Kidney (tissue), 14 donors: ENCODE data around the gene UTS2R. TPM values are rescaled to one million over a fixed set of nuclear protein-coding genes. Genes with fewer than 3 reads are reported as not detected.

Experiments used
- DNase-seq, 5 donors: peaks; one replicate each; pipeline ENCODE4 v3.0.0-alpha.2; 2013 to 2020
- FAIRE-seq: peaks from 2 replicates; lab custom pipeline; 2012; peaks lifted over from hg19 to GRCh38; lab: Jason Lieb, UNC
- H3K27ac ChIP-seq, 2 donors: one replicate each; pipeline ENCODE4 v1.7.0; 2013; ENCODE audit warnings: low read depth in 2 of 2, low read length in 2 of 2, inconsistent platforms in 1 of 2
- H3K27me3 ChIP-seq: one replicate; pipeline ENCODE4 v1.7.1; 2013; ENCODE audit warnings: low read length, inconsistent platforms; ENCODE audit not compliant: control insufficient read depth, insufficient read depth
- H3K36me3 ChIP-seq, 3 donors: one replicate each; pipeline versions ENCODE4 v1.7.0 to v1.7.1; 2013; ENCODE audit warnings: low read length in 3 of 3, control low read depth in 1 of 3, inconsistent platforms in 1 of 3; ENCODE audit not compliant: insufficient read depth in 3 of 3, control insufficient read depth in 2 of 3
- H3K4me1 ChIP-seq, 3 donors: one replicate each; pipeline versions ENCODE4 v1.7.0 to v1.7.1; 2013; ENCODE audit warnings: low read length in 3 of 3, inconsistent platforms in 1 of 3, low read depth in 1 of 3; ENCODE audit not compliant: control insufficient read depth in 2 of 3, insufficient read depth in 2 of 3
- H3K4me3 ChIP-seq, 3 donors: one replicate each; pipeline versions ENCODE4 v1.7.0 to v1.8.1; 2013; ENCODE audit warnings: low read length in 3 of 3, control low read depth in 1 of 3, inconsistent platforms in 1 of 3
- H3K9ac ChIP-seq, 3 donors: one replicate each; pipeline versions ENCODE4 v1.7.0 to v1.7.1; 2013; ENCODE audit warnings: low read length in 3 of 3, control low read depth in 1 of 3, inconsistent platforms in 1 of 3
- H3K9me3 ChIP-seq, 3 donors: one replicate each; pipeline versions ENCODE4 v1.7.0 to v1.7.1; 2013; ENCODE audit warnings: low read length in 3 of 3, control low read depth in 1 of 3, inconsistent platforms in 1 of 3; ENCODE audit not compliant: control insufficient read depth in 2 of 3, insufficient read depth in 1 of 3
- intact Hi-C: fragments of 100-400 bp; cut with DNase I; formaldehyde crosslinking; loops from one replicate; pipeline ENCODE4 v1.11.1; 2022
- polyA plus RNA-seq: library from polyadenylated mRNA; stranded (reverse); fragments of 350-450 nt; fragmentation: Illumina TruSeq; extraction: RNeasy Lipid Tissue Mini Kit (QIAGEN cat#74804); gene quantifications from one replicate; pipeline ENCODE4 v1.2.3, GENCODE V29; 2014; ENCODE audit warnings: low read depth, low replicate concordance; ENCODE audit not compliant: insufficient read depth
- total RNA-seq: library from RNA; stranded (reverse); fragmentation: NEBNext Ultra II Directional; extraction: Animal tissue kit (Norgen Biotek cat#: 25700); gene quantifications from one replicate; pipeline ENCODE4 v1.2.1, GENCODE V29; 2021
- TF ChIP-seq, protein P1 (sequence below): IDR thresholded peaks from 3 replicates; pipeline ENCODE4 v1.5.1; 2012; ENCODE audit warnings: mild to moderate bottlenecking, moderate library complexity, borderline replicate concordance; ENCODE audit not compliant: insufficient read depth; ENCODE audit errors: extremely low read depth
- donor health status: control.
- donor health status: control.
- donor health status: control.
- donor health status: control.
- donor health status: control.
- donor health status: DM: yes; HTN: yes; CAD: no.
- donor health status: Normal renal cell carcinoma (clear cell type).

UTS2R gene
- total and polyA plus RNA-seq, 2 donors from 2014 or later, result not detected

DNA sequence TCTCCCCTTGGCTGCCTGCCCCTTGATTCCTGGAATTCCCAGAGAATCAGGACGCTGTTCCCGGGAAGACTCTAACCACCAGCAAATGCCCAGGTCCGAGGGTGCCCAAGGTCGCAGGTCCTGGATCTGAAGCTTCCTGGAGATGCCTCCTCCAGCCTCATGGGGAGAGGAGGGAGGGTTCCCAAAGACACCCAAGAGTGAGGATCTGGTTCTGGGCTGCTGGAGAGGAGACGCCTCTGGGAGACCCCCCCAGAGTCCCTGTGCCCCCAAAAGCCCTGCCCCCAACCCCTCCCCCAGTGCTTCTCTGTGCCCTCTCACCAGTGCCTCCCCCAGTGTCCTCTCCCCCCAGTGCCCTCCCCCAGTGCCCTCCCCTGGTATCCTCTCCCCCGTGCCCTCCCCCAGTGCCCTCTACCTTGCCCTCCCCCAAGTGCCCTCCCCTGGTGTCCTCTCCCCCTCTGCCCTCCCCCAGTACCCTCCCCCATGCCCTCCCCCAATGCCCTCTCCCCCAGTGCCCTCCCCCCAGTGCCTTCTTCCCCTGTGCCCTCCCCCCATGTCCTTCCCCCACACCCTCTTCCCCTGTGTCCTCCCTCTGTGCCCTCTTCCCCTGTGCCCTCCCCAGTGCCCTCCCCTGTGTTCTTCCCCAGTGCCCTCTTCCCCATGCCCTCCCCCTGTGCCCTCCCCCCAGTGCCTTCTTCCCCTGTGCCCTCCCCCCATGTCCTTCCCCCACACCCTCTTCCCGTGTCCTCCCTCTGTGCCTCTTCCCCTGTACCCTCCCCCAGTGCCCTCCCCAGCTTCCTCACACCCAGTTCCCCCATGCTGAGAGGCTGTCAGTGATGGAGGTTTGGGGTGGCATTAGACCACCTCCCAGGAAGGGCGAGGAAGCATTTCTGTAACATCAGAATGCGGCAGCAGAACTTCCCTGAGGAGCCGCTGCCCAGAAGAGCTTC is 31.7 kb upstream of the UTS2R start:
- no peaks in the 10 kb centered on the region for H3K27me3 ChIP-seq
- peak overlapping the region in 1 of 3 donors; percentile 47 for H3K4me3 ChIP-seq
- H3K9me3 ChIP-seq, result no peaks in the 10 kb centered on the region
- TF ChIP-seq, protein P1, sequence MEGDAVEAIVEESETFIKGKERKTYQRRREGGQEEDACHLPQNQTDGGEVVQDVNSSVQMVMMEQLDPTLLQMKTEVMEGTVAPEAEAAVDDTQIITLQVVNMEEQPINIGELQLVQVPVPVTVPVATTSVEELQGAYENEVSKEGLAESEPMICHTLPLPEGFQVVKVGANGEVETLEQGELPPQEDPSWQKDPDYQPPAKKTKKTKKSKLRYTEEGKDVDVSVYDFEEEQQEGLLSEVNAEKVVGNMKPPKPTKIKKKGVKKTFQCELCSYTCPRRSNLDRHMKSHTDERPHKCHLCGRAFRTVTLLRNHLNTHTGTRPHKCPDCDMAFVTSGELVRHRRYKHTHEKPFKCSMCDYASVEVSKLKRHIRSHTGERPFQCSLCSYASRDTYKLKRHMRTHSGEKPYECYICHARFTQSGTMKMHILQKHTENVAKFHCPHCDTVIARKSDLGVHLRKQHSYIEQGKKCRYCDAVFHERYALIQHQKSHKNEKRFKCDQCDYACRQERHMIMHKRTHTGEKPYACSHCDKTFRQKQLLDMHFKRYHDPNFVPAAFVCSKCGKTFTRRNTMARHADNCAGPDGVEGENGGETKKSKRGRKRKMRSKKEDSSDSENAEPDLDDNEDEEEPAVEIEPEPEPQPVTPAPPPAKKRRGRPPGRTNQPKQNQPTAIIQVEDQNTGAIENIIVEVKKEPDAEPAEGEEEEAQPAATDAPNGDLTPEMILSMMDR, result no peak
- intact Hi-C loops, result no loop called here
- peak overlapping the region in 2 of 3 donors; percentile 41 to 65 for H3K9ac ChIP-seq
- H3K4me1 ChIP-seq, result peaks cover 0 to 12% (median 0%) of the 10 kb centered on the region in 3 donors
- FAIRE-seq (no peak), DNase-seq (no peak)
- H3K36me3 ChIP-seq, result no peaks in the 10 kb centered on the region
- H3K27ac ChIP-seq, result no peak overlapping the region

DNA sequence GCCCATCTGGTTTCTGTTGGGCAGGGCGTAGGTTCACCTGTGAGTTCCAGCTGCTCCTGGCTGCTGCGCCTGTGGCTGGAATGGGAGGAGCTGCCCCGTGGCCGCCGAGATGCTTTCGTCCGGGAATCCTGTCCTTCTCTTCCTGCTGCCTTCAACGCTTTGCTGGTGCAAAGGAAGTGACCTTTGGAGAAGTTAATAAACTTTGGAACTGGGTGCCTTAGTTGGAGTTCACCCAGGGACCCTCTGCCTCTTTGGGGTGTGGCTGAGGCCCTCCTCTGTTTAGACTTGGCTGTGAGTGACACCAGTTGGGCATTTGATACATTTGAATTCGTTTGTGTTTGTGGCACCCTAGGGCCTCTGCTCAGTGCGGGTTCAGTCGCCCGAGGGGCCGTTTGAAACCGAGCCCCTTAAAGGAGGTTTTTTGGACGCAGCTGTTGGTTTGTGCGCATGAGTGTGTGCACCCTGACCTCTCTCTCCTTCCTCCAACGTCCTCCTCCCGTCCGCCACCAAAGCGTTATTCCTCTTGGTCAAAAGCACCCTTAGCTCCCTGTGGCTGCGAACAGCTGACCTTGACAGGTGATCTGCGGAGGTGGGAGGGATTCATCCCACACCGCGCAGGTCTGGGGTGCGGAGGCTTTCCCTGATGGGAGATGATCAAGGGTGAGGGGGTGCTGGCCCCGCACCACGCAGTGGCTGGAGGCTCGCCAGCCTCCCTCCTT is 29.0 kb upstream of the UTS2R start:
- H3K27ac ChIP-seq, result no peak overlapping the region
- no peak overlapping the region for H3K9ac ChIP-seq
- intact Hi-C loops, result no loop called here
- H3K27me3 ChIP-seq, result no peaks in the 10 kb centered on the region
- TF ChIP-seq, protein P1, result no peak
- H3K4me1 ChIP-seq, result peaks cover 0 to 8% (median 0%) of the 10 kb centered on the region in 3 donors
- DNase-seq, result no peak
- H3K9me3 ChIP-seq, result no peaks in the 10 kb centered on the region
- no peak overlapping the region for H3K4me3 ChIP-seq
- no peak for FAIRE-seq
- H3K36me3 ChIP-seq, result no peaks in the 10 kb centered on the region

DNA sequence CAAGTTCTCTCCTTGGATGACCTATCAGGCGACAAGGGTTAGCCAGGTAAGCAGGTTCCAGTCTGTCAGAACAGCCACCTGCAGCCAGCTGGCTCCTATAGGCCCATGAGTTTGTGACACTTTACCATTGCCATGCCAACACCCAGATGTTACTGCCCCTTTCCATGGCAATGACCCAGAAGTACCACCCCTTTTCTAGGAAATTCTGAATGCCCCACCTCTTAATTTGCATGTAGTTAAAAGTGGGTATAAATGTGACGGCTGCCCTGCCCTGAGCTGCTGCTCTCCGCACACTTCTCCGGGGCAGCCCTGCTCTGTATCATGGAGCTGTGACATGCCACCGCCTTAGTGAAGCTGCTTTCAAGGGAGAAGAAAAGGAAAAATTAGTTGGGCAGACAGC is 28.0 kb upstream of the UTS2R start:
- H3K27me3 ChIP-seq, result no peaks in the 10 kb centered on the region
- FAIRE-seq, result no peak
- peaks cover 0 to 8% (median 0%) of the 10 kb centered on the region in 3 donors for H3K4me1 ChIP-seq
- H3K9ac ChIP-seq, result no peak overlapping the region
- H3K4me3 ChIP-seq, result no peak overlapping the region
- TF ChIP-seq, protein P1, result no peak
- no peaks in the 10 kb centered on the region for H3K36me3 ChIP-seq
- no peaks in the 10 kb centered on the region for H3K9me3 ChIP-seq
- no peak for DNase-seq
- H3K27ac ChIP-seq, result no peak overlapping the region
- intact Hi-C loops, result no loop called here
